Transverse colon (tissue), 4 donors: ENCODE data around the gene KCNIP3. TPM values are rescaled to one million over a fixed set of nuclear protein-coding genes. Genes with fewer than 3 reads are reported as not detected.

Source experiments
- DNase-seq: peaks from one replicate; pipeline ENCODE4 v3.0.0-alpha.2; 2019
- H3K27ac ChIP-seq, 4 donors: fragments of 200-600 bp; sonication (generic); 2 replicates each; pipeline ENCODE4 v1.5.1; 2016 to 2018; ENCODE audit warnings: inconsistent platforms in 4 of 4
- H3K27me3 ChIP-seq: fragments of 200-600 bp; sonication (generic); 2 replicates; pipeline ENCODE4 v1.5.1; 2017; ENCODE audit warnings: inconsistent platforms
- H3K36me3 ChIP-seq, 4 donors: fragments of 200-600 bp; sonication (generic); 2 replicates each; pipeline ENCODE4 v1.5.1; 2017 to 2019; ENCODE audit warnings: inconsistent platforms in 4 of 4
- H3K4me1 ChIP-seq, 4 donors: fragments of 200-600 bp; sonication (generic); 2 replicates each; pipeline ENCODE4 v1.5.1; 2017 to 2020; ENCODE audit warnings: inconsistent platforms in 4 of 4
- H3K4me3 ChIP-seq, 4 donors: fragments of 200-600 bp; sonication (generic); 1 replicate in 1 of 4; 2 replicates in 3 of 4; pipeline versions ENCODE4 v1.5.1 to v1.6.1; 2017 to 2019; ENCODE audit warnings: inconsistent platforms in 4 of 4
- H3K9me3 ChIP-seq, 2 donors: fragments of 200-600 bp; sonication (generic); 2 replicates each; pipeline ENCODE4 v1.5.1; 2017 to 2019; ENCODE audit warnings: inconsistent platforms in 2 of 2
- CTCF ChIP-seq, 5 experiments: fragments of 200-600 bp in 3 of 5; fragments of 450-650 bp in 2 of 5; sonication (generic) in 3 of 5; IDR thresholded peaks; 1 replicate in 2 of 5; 2 replicates in 3 of 5; pipeline ENCODE4 v1.5.1; 2016 to 2017; ENCODE audit warnings: antibody characterized with exemption in 5 of 5, inconsistent platforms in 3 of 5, mild to moderate bottlenecking in 2 of 5, moderate library complexity in 1 of 5
- EP300 ChIP-seq: sonication (generic); formaldehyde crosslinking; IDR thresholded peaks from one replicate; pipeline ENCODE4 v1.6.1; 2017; ENCODE audit warnings: antibody characterized with exemption, low read depth
- POLR2A ChIP-seq: fragments of 450-650 bp; IDR thresholded peaks from one replicate; pipeline ENCODE4 v1.6.1; 2016; ENCODE audit warnings: antibody characterized with exemption, mild to moderate bottlenecking, moderate library complexity
- POLR2AphosphoS5 ChIP-seq, 3 donors: sonication (generic); formaldehyde crosslinking; IDR thresholded peaks; one replicate each; pipeline ENCODE4 v1.6.1; 2016; ENCODE audit warnings: antibody characterized with exemption in 3 of 3
- WGBS, 2 donors: methylation state at CpG; one replicate each; pipeline ENCODE4 v1.1.5; 2018; ENCODE audit warnings: low coverage in 1 of 2; 5-methylcytosine and 5-hydroxymethylcytosine counted together
- in situ Hi-C, 4 donors: fragments of 200-750 bp; cut with MboI; loops; one replicate each; pipeline versions ENCODE4 v1.15.0 to v1.15.1; 2017; ENCODE audit warnings: low sequenced_read_pairs in 3 of 4, low pct_ligation_motif_present in 1 of 4, low pct_unique_long_range_greater_than_20kb in 1 of 4
- intact Hi-C: fragments of 100-400 bp; cut with DNase I; formaldehyde crosslinking; loops from one replicate; pipeline ENCODE4 v1.15.1; 2023; ENCODE audit warnings: low total_unique reads
- total RNA-seq, 4 donors: library from RNA; depleted of rRNA; stranded (reverse); fragments of >200 nt; gene quantifications; one replicate each; pipeline ENCODE4 v1.1.0, GENCODE V29; 2016

KCNIP3 gene
- total RNA-seq, 4 donors from 2014 or later: 1.8 to 4.0 (median 2.2) TPM

- intact Hi-C loops (no loop called here), in situ Hi-C loops (no loop called here)
- no peak for DNase-seq
- Histone ChIP-seq H3K27ac (no peak overlapping the region), H3K4me1 (no peaks in the 10 kb centered on the region), H3K9me3 (no peaks in the 10 kb centered on the region), H3K36me3 (no peaks in the 10 kb centered on the region), H3K4me3 (no peak overlapping the region), H3K27me3 (no peaks in the 10 kb centered on the region)
- no peak for TF ChIP-seq EP300
- TF ChIP-seq CTCF (IDR thresholded peaks at IDR 0.05): no peak
- no peak for TF ChIP-seq POLR2A
- TF ChIP-seq POLR2AphosphoS5 (IDR thresholded peaks at IDR 0.05): no peak
Measured at GRCh38 chr2:95291222-95291621, 5.9 kb upstream of the KCNIP3 start.

GRCh38 chr2:95292623-95293260 is 4.4 kb upstream of the KCNIP3 start:
- Histone ChIP-seq H3K27me3 (no peaks in the 10 kb centered on the region), H3K9me3 (no peaks in the 10 kb centered on the region), H3K27ac (no peak overlapping the region), H3K4me3 (no peak overlapping the region), H3K36me3 (no peaks in the 10 kb centered on the region), H3K4me1 (peaks cover 0 to 9% (median 2%) of the 10 kb centered on the region in 4 donors)
- intact Hi-C loops (no loop called here), in situ Hi-C loops (no loop called here)
- WGBS, 2 donors: 82% methylated on average over 9 of the region's 9 CpGs; no CpG with 5 or more reads in 1 of the 2 donors
- TF ChIP-seq POLR2AphosphoS5 (IDR thresholded peaks at IDR 0.05): no peak
- TF ChIP-seq EP300: no peak
- TF ChIP-seq CTCF (IDR thresholded peaks at IDR 0.05): no peak
- TF ChIP-seq POLR2A: no peak
- no peak for DNase-seq

- no peak overlapping the region for H3K4me3 ChIP-seq
- no peak for DNase-seq
- no peaks in the 10 kb centered on the region for H3K27me3 ChIP-seq
- in situ Hi-C loops (no loop called here), intact Hi-C loops (no loop called here)
- H3K27ac ChIP-seq: no peak overlapping the region
- H3K36me3 ChIP-seq: no peaks in the 10 kb centered on the region
- H3K4me1 ChIP-seq: peaks cover 0 to 9% (median 2%) of the 10 kb centered on the region in 4 donors
- WGBS, 2 donors: 81% methylated on average over 12 of the region's 19 CpGs; no CpG with 5 or more reads in 1 of the 2 donors
- TF ChIP-seq POLR2AphosphoS5 (IDR thresholded peaks at IDR 0.05) (no peak), CTCF (IDR thresholded peaks at IDR 0.05) (no peak), POLR2A (no peak), EP300 (no peak)
- no peaks in the 10 kb centered on the region for H3K9me3 ChIP-seq
Measured at GRCh38 chr2:95294579-95295250, 2.4 kb upstream of the KCNIP3 start.

- in situ Hi-C loops (no loop called here), intact Hi-C loops (no loop called here)
- no peak for DNase-seq
- no peak overlapping the region for H3K27ac ChIP-seq
- peaks cover 0 to 9% (median 2%) of the 10 kb centered on the region in 4 donors for H3K4me1 ChIP-seq
- H3K4me3 ChIP-seq: no peak overlapping the region
- 85 to 89% methylated on average over 5 to 6 of the region's 6 CpGs for WGBS, 2 donors
- no peaks in the 10 kb centered on the region for H3K9me3 ChIP-seq
- H3K27me3 ChIP-seq: peaks cover 4% of the 10 kb centered on the region
- no peaks in the 10 kb centered on the region for H3K36me3 ChIP-seq
- TF ChIP-seq POLR2A: no peak
- no peak for TF ChIP-seq EP300
- no peak for TF ChIP-seq POLR2AphosphoS5 (IDR thresholded peaks at IDR 0.05)
- TF ChIP-seq CTCF (IDR thresholded peaks at IDR 0.05): no peak
Measured at GRCh38 chr2:95295376-95295775, 1.8 kb upstream of the KCNIP3 start.
